Measurements from ENCODE around the gene BRAF. TPM values are rescaled to one million over a fixed set of nuclear protein-coding genes. Genes with fewer than 3 reads are reported as not detected.
"Not testable (repeated sequence)": the region's sequence is repeated elsewhere in the genome, so short reads cannot be mapped to it uniquely, and the experiment has no call there.

Gene BRAF
- polyA plus RNA-seq, 1 experiment: 8.9 TPM

DNA sequence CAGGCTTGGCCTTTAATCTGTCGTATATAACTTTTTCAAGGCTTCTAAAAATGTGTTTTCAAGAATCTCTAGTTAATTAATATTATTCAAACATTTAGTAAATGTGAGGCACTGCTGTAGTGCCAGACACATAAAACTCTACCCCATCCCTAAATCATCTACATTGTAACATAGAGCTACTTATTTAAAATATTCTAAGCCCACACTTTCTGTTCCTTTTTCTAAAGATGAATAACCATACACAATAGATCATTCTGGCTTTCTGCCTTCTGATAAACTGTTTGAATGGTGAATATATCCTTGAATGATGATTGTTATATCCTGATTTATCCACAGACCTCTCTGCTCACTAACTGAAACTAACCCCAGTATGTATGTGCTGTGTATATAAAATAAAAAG, 41.4 kb downstream of the BRAF start:
- no peaks in the 10 kb centered on the region for H3K27me3 ChIP-seq (ENCODE audit: control insufficient read depth, insufficient read depth, low read length)
- no peak for TF ChIP-seq CTCF (IDR thresholded peaks at IDR 0.05; ENCODE audit: insufficient read depth, low read depth, low read length)
- POLR2A ChIA-PET: no interaction called here
- H3K36me3 ChIP-seq (ENCODE audit: control insufficient read depth, insufficient read depth, low read length): no peaks in the 10 kb centered on the region
- DNase-seq (ENCODE audit: low read depth): no peak
- H3K4me3 ChIP-seq (ENCODE audit: low read depth, low read length): no peak overlapping the region
- CTCF ChIA-PET: no interaction called here

DNA sequence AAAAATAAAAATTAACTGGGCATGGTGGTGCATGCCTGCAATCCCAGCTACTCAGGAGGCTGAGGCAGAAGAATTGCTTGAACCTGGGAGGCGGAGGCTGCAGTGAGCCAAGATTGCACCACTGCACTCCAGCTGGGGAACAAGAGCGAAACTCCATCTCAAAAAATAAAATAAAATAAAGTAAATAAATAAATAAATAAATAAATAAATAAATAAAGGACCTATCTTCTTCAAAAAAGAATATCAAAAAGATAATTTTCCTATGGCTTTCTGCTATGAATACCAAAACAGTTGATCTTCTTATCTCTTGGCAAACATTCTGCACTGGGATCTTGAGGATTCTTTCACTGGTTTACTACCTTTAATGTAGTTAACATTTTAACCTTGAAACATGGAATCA, 41.9 kb downstream of the BRAF start:
- H3K27me3 ChIP-seq (ENCODE audit: control insufficient read depth, insufficient read depth, low read length); DNase-seq (ENCODE audit: low read depth); POLR2A ChIA-PET; H3K36me3 ChIP-seq (ENCODE audit: control insufficient read depth, insufficient read depth, low read length); H3K4me3 ChIP-seq (ENCODE audit: low read depth, low read length): not testable (repeated sequence)
- CTCF ChIA-PET: interaction anchor here (0.7 kb wide), 2 partner anchors 13 to 348 kb away, joined by 3 read pairs; no protein-coding TSS in a partner anchor

- DNase-seq (ENCODE audit: low read depth): no peak
- no peak for TF ChIP-seq CTCF (IDR thresholded peaks at IDR 0.05; ENCODE audit: insufficient read depth, low read depth, low read length)
- Histone ChIP-seq H3K4me3 (ENCODE audit: low read depth, low read length) (no peak overlapping the region), H3K36me3 (ENCODE audit: control insufficient read depth, insufficient read depth, low read length) (no peaks in the 10 kb centered on the region), H3K27me3 (ENCODE audit: control insufficient read depth, insufficient read depth, low read length) (no peaks in the 10 kb centered on the region)
- CTCF ChIA-PET: no interaction called here
- POLR2A ChIA-PET: no interaction called here
Measured at GRCh38 chr7:140881507-140882228, 43.1 kb downstream of the BRAF start.

DNA sequence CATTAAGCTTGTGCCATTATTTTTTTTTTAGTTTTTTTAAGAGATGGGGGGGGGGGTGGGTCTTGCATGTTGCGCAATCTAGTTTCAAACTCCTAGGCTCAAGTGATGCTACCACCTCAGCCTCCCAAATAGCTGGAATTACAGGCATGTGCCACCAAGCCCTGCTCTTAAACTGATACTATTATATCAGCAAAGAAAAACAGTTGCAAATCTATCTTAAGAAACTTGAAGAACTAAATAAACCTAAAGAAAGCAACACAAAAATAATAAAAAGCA, 47.5 kb downstream of the BRAF start:
- CTCF ChIA-PET: interaction anchor here (2.0 kb wide), 1 partner anchor 13 kb away, joined by 5 read pairs; no protein-coding TSS in a partner anchor

DNA sequence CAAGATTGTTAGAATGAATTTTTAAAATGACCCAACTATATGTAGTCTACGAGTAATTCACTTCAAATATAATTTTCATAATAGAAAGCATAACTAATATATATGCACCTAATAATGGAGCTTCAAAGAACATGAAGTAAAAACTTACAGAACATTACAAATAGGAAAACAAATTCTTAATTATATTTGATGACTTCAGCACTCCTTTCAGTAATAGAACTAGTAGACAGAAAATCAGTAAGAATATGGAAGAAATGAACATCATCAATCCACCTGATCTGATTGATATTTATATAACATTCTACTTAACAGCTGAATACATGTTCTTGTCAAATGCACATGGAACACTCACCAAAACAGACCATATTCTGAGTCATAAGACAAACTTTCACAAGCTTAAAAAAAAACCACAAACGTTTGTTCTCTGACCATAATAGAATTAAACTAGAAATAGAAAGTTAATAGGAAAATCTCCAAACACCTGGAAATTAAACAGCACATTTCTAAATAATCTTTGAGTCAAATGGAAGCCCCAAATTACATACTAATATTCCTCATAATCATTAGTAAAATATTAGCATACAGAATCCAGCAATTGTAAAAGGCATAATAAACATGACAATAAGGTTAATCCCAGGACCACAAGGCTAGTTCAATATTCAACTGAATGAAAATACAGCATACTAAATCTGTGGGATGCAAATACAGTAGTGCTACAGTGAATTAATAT, 48.0 kb downstream of the BRAF start:
- ChIA-PET CTCF (interaction anchor here (1.0 to 2.0 kb wide), 2 partner anchors 14 to 15 kb away, joined by 5 read pairs; no protein-coding TSS in a partner anchor), POLR2A (no interaction called here)
- DNase-seq (ENCODE audit: low read depth): peak; percentile 24

More for the DNA sequence above, 47.5 kb downstream of the BRAF start:
- H3K36me3 ChIP-seq (ENCODE audit: control insufficient read depth, insufficient read depth, low read length): no peaks in the 10 kb centered on the region
- no peaks in the 10 kb centered on the region for H3K27me3 ChIP-seq (ENCODE audit: control insufficient read depth, insufficient read depth, low read length)
- no peak overlapping the region for H3K4me3 ChIP-seq (ENCODE audit: low read depth, low read length)
- no peak for TF ChIP-seq CTCF (IDR thresholded peaks at IDR 0.05; ENCODE audit: insufficient read depth, low read depth, low read length)
- POLR2A ChIA-PET: no interaction called here
- no peak for DNase-seq (ENCODE audit: low read depth)

More for the DNA sequence above, 48.0 kb downstream of the BRAF start:
- Histone ChIP-seq H3K36me3 (ENCODE audit: control insufficient read depth, insufficient read depth, low read length) (no peaks in the 10 kb centered on the region), H3K27me3 (ENCODE audit: control insufficient read depth, insufficient read depth, low read length) (no peaks in the 10 kb centered on the region), H3K4me3 (ENCODE audit: low read depth, low read length) (no peak overlapping the region)
- no peak for TF ChIP-seq CTCF (IDR thresholded peaks at IDR 0.05; ENCODE audit: insufficient read depth, low read depth, low read length)
